ENCODE results near the gene POLE2.

DNA sequence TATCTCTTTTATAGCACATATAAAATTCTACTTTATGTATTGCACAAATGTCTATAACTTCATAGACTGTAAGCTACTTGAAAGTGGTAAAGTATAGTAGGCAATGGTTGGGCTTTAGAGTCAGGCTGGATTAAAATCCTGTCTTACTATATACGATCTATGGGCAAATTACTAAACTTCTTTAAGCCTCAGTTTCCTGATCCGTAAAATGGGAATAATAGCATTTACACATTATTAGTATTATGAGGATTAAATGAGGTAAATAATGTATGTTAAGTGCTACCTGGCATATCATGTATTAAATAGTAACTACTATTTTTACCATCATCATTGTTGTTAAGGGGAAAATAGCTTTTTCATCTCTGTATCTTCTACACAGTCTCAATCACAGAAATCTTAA is 14.4 kb downstream of the POLE2 start:
- TF ChIP-seq, protein P1, sequence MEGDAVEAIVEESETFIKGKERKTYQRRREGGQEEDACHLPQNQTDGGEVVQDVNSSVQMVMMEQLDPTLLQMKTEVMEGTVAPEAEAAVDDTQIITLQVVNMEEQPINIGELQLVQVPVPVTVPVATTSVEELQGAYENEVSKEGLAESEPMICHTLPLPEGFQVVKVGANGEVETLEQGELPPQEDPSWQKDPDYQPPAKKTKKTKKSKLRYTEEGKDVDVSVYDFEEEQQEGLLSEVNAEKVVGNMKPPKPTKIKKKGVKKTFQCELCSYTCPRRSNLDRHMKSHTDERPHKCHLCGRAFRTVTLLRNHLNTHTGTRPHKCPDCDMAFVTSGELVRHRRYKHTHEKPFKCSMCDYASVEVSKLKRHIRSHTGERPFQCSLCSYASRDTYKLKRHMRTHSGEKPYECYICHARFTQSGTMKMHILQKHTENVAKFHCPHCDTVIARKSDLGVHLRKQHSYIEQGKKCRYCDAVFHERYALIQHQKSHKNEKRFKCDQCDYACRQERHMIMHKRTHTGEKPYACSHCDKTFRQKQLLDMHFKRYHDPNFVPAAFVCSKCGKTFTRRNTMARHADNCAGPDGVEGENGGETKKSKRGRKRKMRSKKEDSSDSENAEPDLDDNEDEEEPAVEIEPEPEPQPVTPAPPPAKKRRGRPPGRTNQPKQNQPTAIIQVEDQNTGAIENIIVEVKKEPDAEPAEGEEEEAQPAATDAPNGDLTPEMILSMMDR (IDR thresholded peaks at IDR 0.05; ENCODE audit: low read depth, low read length): no peak
- TF ChIP-seq EZH2phosphoT487 (IDR thresholded peaks at IDR 0.05; ENCODE audit: low read depth): no peak

All from OCI-LY3 (cell line).